Measurements from ENCODE around the gene HAPLN3. TPM values are rescaled to one million over a fixed set of nuclear protein-coding genes. Genes with fewer than 3 reads are reported as not detected.

Gene HAPLN3
- total RNA-seq, 1 experiment from 2014 or later, result 2.4 TPM

DNA sequence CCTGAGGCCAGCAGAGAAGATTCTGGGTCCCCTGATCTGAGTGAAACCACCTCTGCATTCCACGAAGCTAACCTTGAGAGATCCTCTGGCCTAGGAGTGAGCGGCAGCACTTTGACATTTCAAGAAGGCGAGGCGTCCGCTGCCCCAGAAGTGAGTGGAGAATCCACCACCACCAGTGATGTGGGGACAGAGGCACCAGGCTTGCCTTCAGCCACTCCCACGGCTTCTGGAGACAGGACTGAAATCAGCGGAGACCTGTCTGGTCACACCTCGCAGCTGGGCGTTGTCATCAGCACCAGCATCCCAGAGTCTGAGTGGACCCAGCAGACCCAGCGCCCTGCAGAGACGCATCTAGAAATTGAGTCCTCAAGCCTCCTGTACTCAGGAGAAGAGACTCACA is 36.4 kb downstream of the HAPLN3 start:
- H2AFZ ChIP-seq, result no peak overlapping the region
- intact Hi-C loops (cut with micrococcal nuclease; ENCODE audit: unreplicated experiment), result no loop called here
- H3K27ac ChIP-seq, result no peak overlapping the region
- H3K9me2 ChIP-seq (ENCODE audit: insufficient read depth), result no peaks in the 10 kb centered on the region
- DNase-seq, result no peak
- H4K20me1 ChIP-seq (ENCODE audit: insufficient read depth), result no peaks in the 10 kb centered on the region
- H3K4me1 ChIP-seq (replicated peaks; ENCODE audit: insufficient read depth), result no peaks in the 10 kb centered on the region
- no peaks in the 10 kb centered on the region for H3F3A ChIP-seq (ENCODE audit: insufficient read depth, low read depth)
- ChIA-PET CTCF (no interaction called here), POLR2A (ENCODE audit: unreplicated experiment) (no interaction called here)
- no peaks in the 10 kb centered on the region for H3K36me3 ChIP-seq (ENCODE audit: low read depth)
- no TSS peak for BruUV-seq (replicated peaks)
- TF ChIP-seq, protein P1, sequence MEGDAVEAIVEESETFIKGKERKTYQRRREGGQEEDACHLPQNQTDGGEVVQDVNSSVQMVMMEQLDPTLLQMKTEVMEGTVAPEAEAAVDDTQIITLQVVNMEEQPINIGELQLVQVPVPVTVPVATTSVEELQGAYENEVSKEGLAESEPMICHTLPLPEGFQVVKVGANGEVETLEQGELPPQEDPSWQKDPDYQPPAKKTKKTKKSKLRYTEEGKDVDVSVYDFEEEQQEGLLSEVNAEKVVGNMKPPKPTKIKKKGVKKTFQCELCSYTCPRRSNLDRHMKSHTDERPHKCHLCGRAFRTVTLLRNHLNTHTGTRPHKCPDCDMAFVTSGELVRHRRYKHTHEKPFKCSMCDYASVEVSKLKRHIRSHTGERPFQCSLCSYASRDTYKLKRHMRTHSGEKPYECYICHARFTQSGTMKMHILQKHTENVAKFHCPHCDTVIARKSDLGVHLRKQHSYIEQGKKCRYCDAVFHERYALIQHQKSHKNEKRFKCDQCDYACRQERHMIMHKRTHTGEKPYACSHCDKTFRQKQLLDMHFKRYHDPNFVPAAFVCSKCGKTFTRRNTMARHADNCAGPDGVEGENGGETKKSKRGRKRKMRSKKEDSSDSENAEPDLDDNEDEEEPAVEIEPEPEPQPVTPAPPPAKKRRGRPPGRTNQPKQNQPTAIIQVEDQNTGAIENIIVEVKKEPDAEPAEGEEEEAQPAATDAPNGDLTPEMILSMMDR (conservative IDR thresholded peaks at IDR 0.05), result no peak
- no peak for TF ChIP-seq EZH2 (IDR thresholded peaks at IDR 0.05; ENCODE audit: low read depth)
- H3K4me2 ChIP-seq, result no peak overlapping the region
- H3K9me3 ChIP-seq (ENCODE audit: insufficient read depth, low read depth), result no peaks in the 10 kb centered on the region
- H3K79me2 ChIP-seq (ENCODE audit: low read depth), result no peaks in the 10 kb centered on the region
- no peak overlapping the region for H3K4me3 ChIP-seq
- peaks cover 73% of the 10 kb centered on the region for H3K27me3 ChIP-seq (ENCODE audit: insufficient read depth, low read depth)

DNA sequence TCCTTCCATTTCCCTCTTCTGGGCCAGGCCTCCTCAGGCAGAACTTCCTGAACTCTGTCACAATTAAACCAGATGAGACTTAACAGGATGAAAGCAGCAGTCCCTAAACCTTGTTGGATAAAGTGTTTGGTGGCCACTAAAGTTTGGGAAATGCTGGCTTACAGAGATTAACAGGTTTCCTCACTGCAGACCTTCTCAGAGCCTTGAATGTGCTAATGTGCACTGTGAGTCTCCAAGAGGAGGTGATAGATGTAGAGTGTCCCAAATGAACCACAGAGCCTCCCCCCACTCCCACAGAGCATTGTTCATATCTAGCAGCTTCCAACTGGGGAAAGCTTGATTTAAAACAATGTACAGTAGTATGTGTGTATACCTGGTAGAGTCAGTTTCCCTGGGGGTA is 42.9 kb downstream of the HAPLN3 start:
- H2AFZ ChIP-seq, result no peak overlapping the region
- H3F3A ChIP-seq (ENCODE audit: insufficient read depth, low read depth), result no peaks in the 10 kb centered on the region
- H3K27ac ChIP-seq, result no peak overlapping the region
- no peaks in the 10 kb centered on the region for H3K4me1 ChIP-seq (replicated peaks; ENCODE audit: insufficient read depth)
- H3K27me3 ChIP-seq (ENCODE audit: insufficient read depth, low read depth), result peaks cover 66% of the 10 kb centered on the region
- no peaks in the 10 kb centered on the region for H3K79me2 ChIP-seq (ENCODE audit: low read depth)
- CTCF ChIA-PET, result no interaction called here
- no peaks in the 10 kb centered on the region for H3K9me2 ChIP-seq (ENCODE audit: insufficient read depth)
- POLR2A ChIA-PET (ENCODE audit: unreplicated experiment), result no interaction called here
- H3K9me3 ChIP-seq (ENCODE audit: insufficient read depth, low read depth), result no peaks in the 10 kb centered on the region
- intact Hi-C loops (cut with micrococcal nuclease; ENCODE audit: unreplicated experiment), result no loop called here
- BruUV-seq (replicated peaks), result no TSS peak
- DNase-seq, result no peak
- no peaks in the 10 kb centered on the region for H4K20me1 ChIP-seq (ENCODE audit: insufficient read depth)
- TF ChIP-seq EZH2 (IDR thresholded peaks at IDR 0.05; ENCODE audit: low read depth), result no peak
- TF ChIP-seq, protein P1 (conservative IDR thresholded peaks at IDR 0.05), result no peak
- no peak overlapping the region for H3K4me2 ChIP-seq
- H3K4me3 ChIP-seq, result no peak overlapping the region
- H3K36me3 ChIP-seq (ENCODE audit: low read depth), result no peaks in the 10 kb centered on the region

DNA sequence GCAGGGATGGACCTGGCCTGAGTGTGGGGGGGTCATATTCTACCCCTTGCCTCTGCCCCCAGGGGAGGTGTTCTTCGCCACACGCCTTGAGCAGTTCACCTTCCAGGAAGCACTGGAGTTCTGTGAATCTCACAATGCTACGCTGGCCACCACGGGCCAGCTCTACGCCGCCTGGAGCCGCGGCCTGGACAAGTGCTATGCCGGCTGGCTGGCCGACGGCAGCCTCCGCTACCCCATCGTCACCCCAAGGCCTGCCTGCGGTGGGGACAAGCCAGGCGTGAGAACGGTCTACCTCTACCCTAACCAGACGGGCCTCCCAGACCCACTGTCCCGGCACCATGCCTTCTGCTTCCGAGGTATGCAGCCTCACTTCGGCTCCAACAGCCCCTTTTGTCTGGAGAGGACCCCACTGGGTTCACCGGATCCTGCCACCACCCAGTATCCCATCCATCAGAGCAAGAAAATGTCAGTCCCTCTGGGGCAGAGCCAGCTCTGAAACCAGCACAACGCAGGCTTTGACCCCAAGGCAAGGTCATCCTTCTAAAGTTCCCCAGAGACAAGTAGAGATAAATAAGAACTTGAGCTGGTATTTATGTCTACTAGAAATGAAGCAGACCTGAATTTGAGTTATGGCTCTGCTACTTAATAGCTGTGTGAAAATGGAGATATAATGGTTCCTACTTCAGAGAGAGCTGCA is 45.8 kb downstream of the HAPLN3 start:
- Histone ChIP-seq H3K36me3 (ENCODE audit: low read depth) (no peaks in the 10 kb centered on the region), H3K9me2 (ENCODE audit: insufficient read depth) (no peaks in the 10 kb centered on the region), H3K79me2 (ENCODE audit: low read depth) (no peaks in the 10 kb centered on the region), H3K27ac (no peak overlapping the region), H3K4me3 (no peak overlapping the region), H3F3A (ENCODE audit: insufficient read depth, low read depth) (no peaks in the 10 kb centered on the region), H2AFZ (no peak overlapping the region), H3K4me2 (no peak overlapping the region), H3K27me3 (ENCODE audit: insufficient read depth, low read depth) (peaks cover 57% of the 10 kb centered on the region), H3K4me1 (replicated peaks; ENCODE audit: insufficient read depth) (no peaks in the 10 kb centered on the region), H3K9me3 (ENCODE audit: insufficient read depth, low read depth) (no peaks in the 10 kb centered on the region), H4K20me1 (ENCODE audit: insufficient read depth) (no peaks in the 10 kb centered on the region)
- TF ChIP-seq, protein P1 (conservative IDR thresholded peaks at IDR 0.05), result no peak
- no peak for TF ChIP-seq EZH2 (IDR thresholded peaks at IDR 0.05; ENCODE audit: low read depth)
- DNase-seq, result no peak
- intact Hi-C loops (cut with micrococcal nuclease; ENCODE audit: unreplicated experiment), result no loop called here
- ChIA-PET POLR2A (ENCODE audit: unreplicated experiment) (no interaction called here), CTCF (no interaction called here)
- BruUV-seq (replicated peaks), result no TSS peak
